Mucosa of rectum (tissue), 2 donors: ENCODE data around the gene STAG3.
"Not testable (repeated sequence)": the region's sequence is repeated elsewhere in the genome, so short reads cannot be mapped to it uniquely, and the experiment has no call there.

ENCODE experiments used
- H3K27ac ChIP-seq, 2 donors: one replicate each; pipeline ENCODE4 v1.7.0; 2013; ENCODE audit warnings: inconsistent platforms in 2 of 2, low read depth in 2 of 2, low read length in 2 of 2
- H3K27me3 ChIP-seq, 2 donors: one replicate each; pipeline ENCODE4 v1.7.0; 2013; ENCODE audit warnings: low read length in 2 of 2; ENCODE audit not compliant: control insufficient read depth in 2 of 2, insufficient read depth in 2 of 2
- H3K36me3 ChIP-seq, 2 donors: one replicate each; pipeline ENCODE4 v1.7.0; 2013; ENCODE audit warnings: low read length in 2 of 2; ENCODE audit not compliant: control insufficient read depth in 2 of 2, insufficient read depth in 2 of 2
- H3K4me1 ChIP-seq, 2 donors: one replicate each; pipeline ENCODE4 v1.7.0; 2013; ENCODE audit warnings: low read length in 2 of 2, mild to moderate bottlenecking in 1 of 2; ENCODE audit not compliant: control insufficient read depth in 2 of 2, insufficient read depth in 2 of 2
- H3K4me3 ChIP-seq, 2 donors: one replicate each; pipeline ENCODE4 v1.7.0; 2013; ENCODE audit warnings: low read length in 2 of 2
- H3K9ac ChIP-seq, 2 donors: one replicate each; pipeline ENCODE4 v1.7.0; 2013; ENCODE audit warnings: low read length in 2 of 2, low read depth in 1 of 2, mild to moderate bottlenecking in 1 of 2
- H3K9me3 ChIP-seq, 2 donors: one replicate each; pipeline ENCODE4 v1.7.0; 2013; ENCODE audit warnings: low read length in 2 of 2; ENCODE audit not compliant: control insufficient read depth in 2 of 2
- donor health status: healthy.
- donor health status: Normal muscosa, but diverticular disease.

STAG3 gene

GRCh38 chr7:100142461-100142860 is 35.3 kb upstream of the STAG3 start:
- H3K4me1 ChIP-seq, result peaks cover 15 to 18% of the 10 kb centered on the region in 2 donors
- H3K36me3 ChIP-seq, result no peaks in the 10 kb centered on the region
- H3K27me3 ChIP-seq, result no peaks in the 10 kb centered on the region
- peak overlapping the region; percentile 59 to 92 for H3K27ac ChIP-seq
- no peak overlapping the region for H3K9ac ChIP-seq
- H3K9me3 ChIP-seq, result no peaks in the 10 kb centered on the region
- no peak overlapping the region for H3K4me3 ChIP-seq

- peaks cover 15 to 19% of the 10 kb centered on the region in 2 donors for H3K4me1 ChIP-seq
- H3K4me3 ChIP-seq, H3K36me3 ChIP-seq, H3K9me3 ChIP-seq, H3K9ac ChIP-seq, H3K27me3 ChIP-seq, H3K27ac ChIP-seq: not testable (repeated sequence)
These were observed 31.4 kb upstream of the STAG3 start for GRCh38 chr7:100146350-100146749.

GRCh38 chr7:100147278-100147677 is 30.4 kb upstream of the STAG3 start:
- Histone ChIP-seq H3K9ac (no peak overlapping the region), H3K27ac (no peak overlapping the region), H3K9me3 (no peaks in the 10 kb centered on the region), H3K27me3 (no peaks in the 10 kb centered on the region), H3K4me3 (no peak overlapping the region), H3K4me1 (peaks cover 19 to 20% of the 10 kb centered on the region in 2 donors), H3K36me3 (peaks cover 0 to under 1% of the 10 kb centered on the region in 2 donors)

- Histone ChIP-seq H3K9ac (peak overlapping the region; percentile 77 to 99), H3K4me3 (peak overlapping the region; percentile 94 to 100), H3K9me3 (no peaks in the 10 kb centered on the region), H3K4me1 (peaks cover 17 to 25% of the 10 kb centered on the region in 2 donors), H3K27me3 (no peaks in the 10 kb centered on the region), H3K36me3 (peaks cover 0 to 5% of the 10 kb centered on the region in 2 donors), H3K27ac (peak overlapping the region; percentile 77 to 90)
These were observed 29.5 kb upstream of the STAG3 start for GRCh38 chr7:100148225-100148558.

GRCh38 chr7:100148559-100149328 is 29.0 kb upstream of the STAG3 start, which contains the start of gene LAMTOR4:
Gene LAMTOR4 (plus strand): TSS chr7:100148918. CDS start chr7:100148973, 55 bp downstream.
- Histone ChIP-seq H3K27ac (peak within 1 kb of the TSS; percentile 86 to 91), H3K4me1 (peaks cover 22 to 30% of the 10 kb centered on the region in 2 donors), H3K9ac (peak within 1 kb of the TSS; percentile 95 to 99), H3K4me3 (peak within 1 kb of the TSS; percentile 94 to 100), H3K36me3 (peaks cover 2 to 5% of the 10 kb centered on the region in 2 donors), H3K27me3 (no peaks in the 10 kb centered on the region), H3K9me3 (no peaks in the 10 kb centered on the region)

GRCh38 chr7:100152404-100152803 is 25.3 kb upstream of the STAG3 start:
- Histone ChIP-seq H3K4me3 (no peak overlapping the region), H3K27ac (peak overlapping the region; percentile 10 to 96), H3K27me3 (no peaks in the 10 kb centered on the region), H3K4me1 (peaks cover 58 to 66% of the 10 kb centered on the region in 2 donors), H3K36me3 (peaks cover 20% of the 10 kb centered on the region in 2 donors), H3K9me3 (no peaks in the 10 kb centered on the region), H3K9ac (peak overlapping the region in 1 of 2 donors; percentile 17)

- Histone ChIP-seq H3K36me3 (peaks cover 20% of the 10 kb centered on the region in 2 donors), H3K9me3 (no peaks in the 10 kb centered on the region), H3K27ac (peak overlapping the region; percentile 96 to 97), H3K27me3 (no peaks in the 10 kb centered on the region), H3K4me3 (peak overlapping the region in 1 of 2 donors; percentile 13), H3K9ac (no peak overlapping the region), H3K4me1 (peaks cover 61 to 70% of the 10 kb centered on the region in 2 donors)
These were observed 24.6 kb upstream of the STAG3 start for GRCh38 chr7:100152937-100153666.

GRCh38 chr7:100153708-100154535 is 23.8 kb upstream of the STAG3 start:
- peaks cover 20% of the 10 kb centered on the region in 2 donors for H3K36me3 ChIP-seq
- H3K4me3 ChIP-seq, result peak overlapping the region; percentile 48 to 54
- H3K9ac ChIP-seq, result peak overlapping the region; percentile 52 to 70
- peak overlapping the region; percentile 96 to 97 for H3K27ac ChIP-seq
- H3K4me1 ChIP-seq, result peaks cover 63 to 70% of the 10 kb centered on the region in 2 donors
- H3K27me3 ChIP-seq, result no peaks in the 10 kb centered on the region
- H3K9me3 ChIP-seq, result no peaks in the 10 kb centered on the region

- H3K36me3 ChIP-seq, result peaks cover 20% of the 10 kb centered on the region in 2 donors
- peaks cover 66 to 68% of the 10 kb centered on the region in 2 donors for H3K4me1 ChIP-seq
- H3K27ac ChIP-seq, result peak overlapping the region; percentile 96 to 97
- H3K27me3 ChIP-seq, result no peaks in the 10 kb centered on the region
- H3K9ac ChIP-seq, result peak overlapping the region in 1 of 2 donors; percentile 70
- peak overlapping the region in 1 of 2 donors; percentile 35 for H3K4me3 ChIP-seq
- no peaks in the 10 kb centered on the region for H3K9me3 ChIP-seq
These were observed 22.8 kb upstream of the STAG3 start for GRCh38 chr7:100154651-100155491.
